Hepatocyte (in vitro differentiated cells): ENCODE measurements around the gene TXN2. TPM values are rescaled to one million over a fixed set of nuclear protein-coding genes. Genes with fewer than 3 reads are reported as not detected.

Experiments used
- DNase-seq: peaks from one replicate; pipeline ENCODE4 v3.0.0-alpha.2; 2016; ENCODE audit warnings: low spot score
- H2AFZ ChIP-seq: fragments of 200-600 bp; sonication (generic); 2 replicates; pipeline ENCODE4 v1.6.0; 2016; ENCODE audit warnings: antibody characterized with exemption, mild to moderate bottlenecking
- H3K27ac ChIP-seq: fragments of 200-600 bp; sonication (generic); 2 replicates; pipeline ENCODE4 v1.5.1; 2016; ENCODE audit warnings: mild to moderate bottlenecking
- H3K27me3 ChIP-seq: fragments of 200-600 bp; sonication (generic); 2 replicates; pipeline ENCODE4 v1.6.1; 2016
- H3K36me3 ChIP-seq: fragments of 200-600 bp; sonication (generic); replicated peaks from 2 replicates; pipeline ENCODE4 v1.5.1; 2016; ENCODE audit warnings: low read depth; ENCODE audit not compliant: insufficient read depth
- H3K4me1 ChIP-seq: fragments of 200-600 bp; sonication (generic); 2 replicates; pipeline ENCODE4 v1.5.1; 2016; ENCODE audit warnings: mild to moderate bottlenecking, moderate library complexity; ENCODE audit not compliant: insufficient read depth
- H3K4me2 ChIP-seq: fragments of 200-600 bp; sonication (generic); 2 replicates; pipeline ENCODE4 v1.6.0; 2016
- H3K4me3 ChIP-seq: fragments of 200-600 bp; sonication (generic); 2 replicates; pipeline ENCODE4 v1.5.1; 2016; ENCODE audit warnings: mild to moderate bottlenecking
- H3K79me2 ChIP-seq: fragments of 200-600 bp; sonication (generic); 2 replicates; pipeline ENCODE4 v1.6.0; 2017; ENCODE audit warnings: mild to moderate bottlenecking
- H3K9me2 ChIP-seq: fragments of 200-600 bp; sonication (generic); replicated peaks from 2 replicates; pipeline ENCODE4 v1.6.0; 2017; ENCODE audit warnings: mild to moderate bottlenecking; ENCODE audit not compliant: insufficient read depth
- H3K9me3 ChIP-seq: fragments of 200-600 bp; sonication (generic); 2 replicates; pipeline ENCODE4 v1.5.1; 2016; ENCODE audit warnings: low read depth, mild to moderate bottlenecking
- H4K20me1 ChIP-seq: fragments of 200-600 bp; sonication (generic); 2 replicates; pipeline ENCODE4 v1.6.0; 2016; ENCODE audit warnings: mild to moderate bottlenecking; ENCODE audit not compliant: insufficient read depth, poor library complexity, severe bottlenecking
- CTCF ChIP-seq: fragments of 200-600 bp; sonication (generic); IDR thresholded peaks from 2 replicates; pipeline ENCODE4 v1.5.1; 2016; ENCODE audit warnings: antibody characterized with exemption, mild to moderate bottlenecking; ENCODE audit not compliant: poor library complexity
- EZH2 ChIP-seq: fragments of 200-600 bp; sonication (generic); IDR thresholded peaks from 2 replicates; pipeline ENCODE4 v1.6.1; 2016; ENCODE audit warnings: antibody characterized with exemption, mild to moderate bottlenecking, borderline replicate concordance
- EZH2phosphoT487 ChIP-seq: fragments of 200-600 bp; sonication (generic); IDR thresholded peaks from one replicate; pipeline ENCODE4 v1.6.1; 2018; ENCODE audit warnings: antibody characterized with exemption, mild to moderate bottlenecking, low read depth, moderate library complexity; ENCODE audit not compliant: unreplicated experiment, severe bottlenecking
- WGBS: methylation state at CpG from one replicate; pipeline ENCODE4 v1.1.6; 2016; ENCODE audit warnings: low lambda C conversion rate; ENCODE audit errors: missing lambda C conversion rate; 5-methylcytosine and 5-hydroxymethylcytosine counted together
- polyA plus RNA-seq: library from polyadenylated mRNA; unstranded; fragments of >200 nt; fragmentation: Nextera tagmentation; extraction: Ambion mirVana; gene quantifications from 2 replicates; pipeline ENCODE4 v1.2.1, GENCODE V29; 2016
- small RNA-seq: library from RNA; depleted of rRNA; stranded (forward); fragments of <200 nt; gene quantifications from one replicate; pipeline ENCODE3, GENCODE V24; 2014
- total RNA-seq: library from RNA; depleted of rRNA; stranded (reverse); fragments of >200 nt; gene quantifications from 2 replicates; pipeline ENCODE4 v1.2.3, GENCODE V29; 2014

Gene TXN2
- total and polyA plus RNA-seq, 2 experiments from 2014 or later: 42.6 to 129 TPM

- Histone ChIP-seq H3K9me2 (no peaks in the 10 kb centered on the region), H3K4me2 (no peak overlapping the region), H4K20me1 (no peaks in the 10 kb centered on the region), H3K27me3 (no peaks in the 10 kb centered on the region), H3K36me3 (no peaks in the 10 kb centered on the region), H3K27ac (no peak overlapping the region), H3K9me3 (no peaks in the 10 kb centered on the region), H3K4me3 (no peak overlapping the region), H3K79me2 (no peaks in the 10 kb centered on the region), H3K4me1 (peaks cover 23% of the 10 kb centered on the region), H2AFZ (no peak overlapping the region)
- TF ChIP-seq CTCF (no peak), EZH2phosphoT487 (no peak), EZH2 (no peak)
- WGBS: 85% methylated on average over 9 of the region's 9 CpGs
- DNase-seq: no peak
Observed at GRCh38 chr22:36417281-36417686, 64.2 kb downstream of the TXN2 start.

Small RNA genes within 50 kb of the gene (small RNA-seq; reads per million reads assigned to genes)
- not detected for gene RF00019

Other genes starting within 250 kb of the TXN2 start
- gene APOL2, start 242.1 kb downstream of the TXN2 start, total RNA-seq: 32.3 and 34.8 TPM in 2 replicates
- 19.5 and 23.9 TPM in 2 replicates for gene APOL2, start 242.1 kb downstream of the TXN2 start, polyA plus RNA-seq
- gene APOL1, start 228.5 kb downstream of the TXN2 start, total RNA-seq: 6.2 and 7.3 TPM in 2 replicates
- 6.4 and 6.8 TPM in 2 replicates for gene APOL1, start 228.5 kb downstream of the TXN2 start, polyA plus RNA-seq
- gene MYH9, start 93.7 kb downstream of the TXN2 start, total RNA-seq: 149 and 188 TPM in 2 replicates
- gene MYH9, start 93.7 kb downstream of the TXN2 start, polyA plus RNA-seq: 125 and 140 TPM in 2 replicates
- 4.9 and 8.5 TPM in 2 replicates for gene FOXRED2, start 25.4 kb upstream of the TXN2 start, total RNA-seq
- gene FOXRED2, start 25.4 kb upstream of the TXN2 start, polyA plus RNA-seq: 7.7 and 9.7 TPM in 2 replicates
- 171 and 211 TPM in 2 replicates for gene EIF3D, start 47.5 kb upstream of the TXN2 start, total RNA-seq
- 70.4 and 90.8 TPM in 2 replicates for gene EIF3D, start 47.5 kb upstream of the TXN2 start, polyA plus RNA-seq
- not detected in 2 replicates for gene CACNG2, start 222.1 kb upstream of the TXN2 start, total RNA-seq
- gene CACNG2, start 222.1 kb upstream of the TXN2 start, polyA plus RNA-seq: not detected in 2 replicates